Lung (tissue), 13 donors: ENCODE results near the gene KHSRP. TPM values are rescaled to one million over a fixed set of nuclear protein-coding genes. Genes with fewer than 3 reads are reported as not detected.

Experiments used
- ATAC-seq: fragments of 200-7000 bp; cut with Tn5 transposase; one replicate; pipeline ENCODE4 v1.9.1; 2020; ENCODE audit warnings: moderate number of reproducible peaks; ENCODE audit not compliant: insufficient read depth, low FRiP score
- DNase-seq, 3 donors: peaks; one replicate each; pipeline ENCODE4 v3.0.0-alpha.2; 2013 to 2017
- H3K27ac ChIP-seq, 2 donors: one replicate each; pipeline ENCODE4 v1.5.1; 2013; ENCODE audit warnings: mild to moderate bottlenecking in 2 of 2, moderate library complexity in 2 of 2, control low read depth in 1 of 2, inconsistent platforms in 1 of 2, low read depth in 1 of 2, low read length in 1 of 2
- H3K27me3 ChIP-seq, 3 donors: one replicate each; pipeline ENCODE4 v1.5.1; 2013; ENCODE audit warnings: low read length in 2 of 3; ENCODE audit not compliant: control insufficient read depth in 3 of 3, insufficient read depth in 3 of 3
- H3K36me3 ChIP-seq, 4 donors: one replicate each; pipeline ENCODE4 v1.5.1; 2013; ENCODE audit warnings: low read length in 4 of 4, mild to moderate bottlenecking in 1 of 4, moderate library complexity in 1 of 4; ENCODE audit not compliant: control insufficient read depth in 4 of 4, insufficient read depth in 4 of 4
- H3K4me1 ChIP-seq, 5 donors: one replicate each; pipeline ENCODE4 v1.5.1; 2013; ENCODE audit warnings: low read length in 5 of 5, mild to moderate bottlenecking in 2 of 5, moderate library complexity in 1 of 5; ENCODE audit not compliant: control insufficient read depth in 5 of 5, insufficient read depth in 5 of 5
- H3K4me3 ChIP-seq: one replicate; pipeline ENCODE4 v1.5.1; 2013; ENCODE audit warnings: mild to moderate bottlenecking, control low read depth, moderate library complexity
- H3K9ac ChIP-seq, 2 donors: one replicate each; pipeline ENCODE4 v1.5.1; 2013; ENCODE audit warnings: low read length in 2 of 2, control low read depth in 1 of 2; ENCODE audit not compliant: insufficient read depth in 1 of 2
- H3K9me3 ChIP-seq, 4 donors: one replicate each; pipeline ENCODE4 v1.5.1; 2013; ENCODE audit warnings: low read length in 3 of 4, mild to moderate bottlenecking in 1 of 4, moderate library complexity in 1 of 4; ENCODE audit not compliant: control insufficient read depth in 4 of 4, insufficient read depth in 3 of 4
- CTCF ChIP-seq: IDR thresholded peaks from 2 replicates; pipeline ENCODE4 v1.5.1; 2012; ENCODE audit warnings: mild to moderate bottlenecking; ENCODE audit errors: control extremely low read depth, extremely low read depth
- WGBS, 2 donors: extraction: QIAGEN DNeasy Blood & Tissue Kit; methylation state at CpG; one replicate each; pipeline ENCODE4 v1.1.7; 2013; 5-methylcytosine and 5-hydroxymethylcytosine counted together
- polyA plus RNA-seq, 2 donors: library from polyadenylated mRNA; stranded (reverse); fragments of 200-250 nt; gene quantifications; one replicate each; pipeline ENCODE4 v1.2.1, GENCODE V29; 2013
- small RNA-seq: library from RNA; depleted of rRNA; stranded (forward); fragments of <200 nt; gene quantifications from one replicate; pipeline ENCODE3, GENCODE V24; 2014; ENCODE audit warnings: low replicate concordance
- total RNA-seq, 2 donors: library from RNA; depleted of rRNA in 1 of 2; stranded (reverse); fragments of >200 nt in 1 of 2; gene quantifications; one replicate each; pipeline ENCODE4 v1.2.1, GENCODE V29; 2014 to 2021
- donor health status: control.
- donor health status: control.
- donor health status: Bipolar disorder and iron deficiency.
- donor health status: healthy.
- donor health status: DM: yes; HTN: yes; CAD: no.

The KHSRP gene
- total and polyA plus RNA-seq, 4 donors, result 116 to 204 (median 141) TPM

GRCh38 chr19:6373096-6373812 is 51.4 kb downstream of the KHSRP start:
- DNase-seq (peak; percentile 99 to 100 (median 99)), ATAC-seq (peak; percentile 91)
- Histone ChIP-seq H3K27ac (peak overlapping the region; percentile 97), H3K4me1 (peaks cover 0 to 12% (median 6%) of the 10 kb centered on the region in 5 donors), H3K27me3 (no peaks in the 10 kb centered on the region), H3K9me3 (no peaks in the 10 kb centered on the region), H3K36me3 (peaks cover 4 to 24% (median 12%) of the 10 kb centered on the region in 4 donors), H3K4me3 (peak overlapping the region; percentile 90), H3K9ac (peak overlapping the region in 1 of 2 donors; percentile 16)
- WGBS, 2 donors, result 1% methylated on average over 45 to 53 of the region's 53 CpGs
- no peak for TF ChIP-seq CTCF

- H3K27me3 ChIP-seq, result no peaks in the 10 kb centered on the region
- H3K27ac ChIP-seq, result peak within 1 kb of the TSS; percentile 97
- DNase-seq (peak; percentile 99 to 100 (median 100)), ATAC-seq (peak; percentile 87)
- no peaks in the 10 kb centered on the region for H3K9me3 ChIP-seq
- 1% methylated on average over 46 to 47 of the region's 47 CpGs for WGBS, 2 donors
- H3K9ac ChIP-seq, result peak within 1 kb of the TSS; percentile 16 to 96
- peak within 1 kb of the TSS; percentile 90 for H3K4me3 ChIP-seq
- peaks cover 0 to 12% (median 6%) of the 10 kb centered on the region in 5 donors for H3K4me1 ChIP-seq
- peaks cover 4 to 31% (median 13%) of the 10 kb centered on the region in 4 donors for H3K36me3 ChIP-seq
- no peak for TF ChIP-seq CTCF
Measured at GRCh38 chr19:6372594-6373095, 52.0 kb downstream of the KHSRP start, which contains the start of gene ALKBH7. TSS of gene ALKBH7 (plus strand) at chr19:6372794. CDS start at chr19:6372821, 27 bp downstream.

GRCh38 chr19:6364353-6364752 is 60.3 kb downstream of the KHSRP start:
- Histone ChIP-seq H3K27ac (no peak overlapping the region), H3K9me3 (no peaks in the 10 kb centered on the region), H3K36me3 (peaks cover 14 to 35% (median 14%) of the 10 kb centered on the region in 4 donors), H3K4me3 (no peak overlapping the region), H3K4me1 (peaks cover 0 to 6% (median 4%) of the 10 kb centered on the region in 5 donors), H3K9ac (no peak overlapping the region), H3K27me3 (no peaks in the 10 kb centered on the region)
- 96 to 98% methylated on average over 21 of the region's 21 CpGs for WGBS, 2 donors
- DNase-seq (no peak), ATAC-seq (no peak)
- no peak for TF ChIP-seq CTCF

Small RNA genes within 50 kb of the gene (small RNA-seq; reads per million reads assigned to genes)
- gene MIR6790, result not detected
- gene MIR6885, result 0.08 reads per million

Other genes with a start within 250 kb of the KHSRP start
- gene MLLT1, start 144.8 kb downstream of the KHSRP start, total RNA-seq, result 100 to 1,000 TPM in 1 of 2 donors, 10 to 100 TPM in 1; 24.8 to 120 TPM
- gene MLLT1, start 144.8 kb downstream of the KHSRP start, polyA plus RNA-seq, result 10 to 100 TPM; 28.2 to 44.1 TPM
- not detected for gene ACER1, start 91.2 kb downstream of the KHSRP start, total RNA-seq
- under 1 TPM in 1 of 2 donors, not detected in 1; 0.06 TPM for gene ACER1, start 91.2 kb downstream of the KHSRP start, polyA plus RNA-seq
- 10 to 100 TPM; 21.3 to 80.7 TPM for gene CLPP, start 63.3 kb downstream of the KHSRP start, total RNA-seq
- gene CLPP, start 63.3 kb downstream of the KHSRP start, polyA plus RNA-seq, result 10 to 100 TPM; 57.8 to 89.7 TPM
- 10 to 100 TPM; 26.8 to 84.2 TPM for gene ALKBH7, start 52.0 kb downstream of the KHSRP start, total RNA-seq
- gene ALKBH7, start 52.0 kb downstream of the KHSRP start, polyA plus RNA-seq, result 10 to 100 TPM; 49.6 to 57.1 TPM
- gene PSPN, start 48.9 kb downstream of the KHSRP start, total RNA-seq, result 1 to 10 TPM; 1.5 TPM
- under 1 TPM; 0.50 to 0.79 TPM for gene PSPN, start 48.9 kb downstream of the KHSRP start, polyA plus RNA-seq
- gene GTF2F1, start 31.6 kb downstream of the KHSRP start, total RNA-seq, result 10 to 100 TPM; 45.4 to 53.5 TPM
- 10 to 100 TPM; 47.1 to 49.4 TPM for gene GTF2F1, start 31.6 kb downstream of the KHSRP start, polyA plus RNA-seq
- under 1 TPM in 1 of 2 donors, not detected in 1; 0.28 TPM for gene SLC25A41, start 9.0 kb upstream of the KHSRP start, total RNA-seq
- gene SLC25A41, start 9.0 kb upstream of the KHSRP start, polyA plus RNA-seq, result under 1 TPM; 0.10 to 0.43 TPM
- 10 to 100 TPM; 44.9 to 49.5 TPM for gene SLC25A23, start 35.0 kb upstream of the KHSRP start, total RNA-seq
- 10 to 100 TPM; 15.7 to 44.0 TPM for gene SLC25A23, start 35.0 kb upstream of the KHSRP start, polyA plus RNA-seq
- 10 to 100 TPM; 22.5 to 55.1 TPM for gene CRB3, start 39.5 kb upstream of the KHSRP start, total RNA-seq
- gene CRB3, start 39.5 kb upstream of the KHSRP start, polyA plus RNA-seq, result 10 to 100 TPM; 51.0 to 81.8 TPM
- 10 to 100 TPM in 1 of 2 donors, 1 to 10 TPM in 1; 2.7 to 11.0 TPM for gene DENND1C, start 57.0 kb upstream of the KHSRP start, total RNA-seq
- gene DENND1C, start 57.0 kb upstream of the KHSRP start, polyA plus RNA-seq, result 10 to 100 TPM in 1 of 2 donors, 1 to 10 TPM in 1; 8.0 to 10.6 TPM
- gene TUBB4A, start 77.5 kb upstream of the KHSRP start, total RNA-seq, result 1 to 10 TPM in 1 of 2 donors, under 1 TPM in 1; 0.28 to 2.1 TPM
- gene TUBB4A, start 77.5 kb upstream of the KHSRP start, polyA plus RNA-seq, result under 1 TPM; 0.05 to 0.08 TPM
- gene TNFSF9, start 106.2 kb upstream of the KHSRP start, total RNA-seq, result 10 to 100 TPM in 1 of 2 donors, under 1 TPM in 1; 1.00 to 10.1 TPM
- gene TNFSF9, start 106.2 kb upstream of the KHSRP start, polyA plus RNA-seq, result 1 to 10 TPM; 3.2 to 8.6 TPM
- under 1 TPM; 0.28 to 0.40 TPM for gene CD70, start 166.3 kb upstream of the KHSRP start, total RNA-seq
- gene CD70, start 166.3 kb upstream of the KHSRP start, polyA plus RNA-seq, result under 1 TPM; 0.22 to 0.57 TPM
- gene TNFSF14, start 245.3 kb upstream of the KHSRP start, total RNA-seq, result 1 to 10 TPM; 3.0 to 5.2 TPM
- 1 to 10 TPM; 4.3 to 5.8 TPM for gene TNFSF14, start 245.3 kb upstream of the KHSRP start, polyA plus RNA-seq